ENCODE measurements around the gene GNA12.
"Not testable (repeated sequence)": the region's sequence is repeated elsewhere in the genome, so short reads cannot be mapped to it uniquely, and the experiment has no call there.

DNA sequence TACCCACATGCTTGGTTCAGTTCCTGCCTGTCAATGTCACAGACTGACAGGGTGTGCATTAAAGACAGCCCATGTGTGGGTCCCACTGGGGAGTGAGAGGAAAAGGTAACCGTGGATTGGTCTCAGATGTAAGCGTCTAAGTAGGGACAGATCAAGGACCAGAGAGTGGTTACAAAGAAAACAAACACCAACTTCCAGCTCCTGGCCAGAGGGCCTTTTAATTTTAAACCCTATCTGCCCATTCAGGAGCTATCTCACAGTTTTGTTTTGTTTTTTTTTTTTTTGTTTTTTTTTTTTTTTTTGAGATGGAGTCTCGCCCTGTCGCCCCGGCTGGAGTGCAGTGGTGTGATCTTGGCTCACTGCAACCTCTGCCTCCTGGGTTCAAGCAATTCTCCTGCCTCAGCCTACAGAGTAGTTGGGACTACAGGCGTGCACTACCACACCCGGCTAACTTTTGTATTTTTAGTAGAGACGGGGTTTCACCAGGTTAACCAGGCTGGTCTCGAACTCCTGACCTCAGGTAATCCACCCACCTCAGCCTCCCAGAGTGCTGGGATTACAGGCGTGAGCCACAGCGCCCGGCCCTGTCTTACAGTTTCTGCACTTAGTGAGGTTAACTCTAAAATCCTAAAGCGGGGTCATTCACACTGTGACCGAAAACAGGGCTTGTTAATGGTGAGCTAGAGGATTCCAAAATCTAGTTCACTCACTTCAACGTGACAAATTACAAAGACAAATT, 106.9 kb downstream of the GNA12 start:
- TF ChIP-seq, protein P1, sequence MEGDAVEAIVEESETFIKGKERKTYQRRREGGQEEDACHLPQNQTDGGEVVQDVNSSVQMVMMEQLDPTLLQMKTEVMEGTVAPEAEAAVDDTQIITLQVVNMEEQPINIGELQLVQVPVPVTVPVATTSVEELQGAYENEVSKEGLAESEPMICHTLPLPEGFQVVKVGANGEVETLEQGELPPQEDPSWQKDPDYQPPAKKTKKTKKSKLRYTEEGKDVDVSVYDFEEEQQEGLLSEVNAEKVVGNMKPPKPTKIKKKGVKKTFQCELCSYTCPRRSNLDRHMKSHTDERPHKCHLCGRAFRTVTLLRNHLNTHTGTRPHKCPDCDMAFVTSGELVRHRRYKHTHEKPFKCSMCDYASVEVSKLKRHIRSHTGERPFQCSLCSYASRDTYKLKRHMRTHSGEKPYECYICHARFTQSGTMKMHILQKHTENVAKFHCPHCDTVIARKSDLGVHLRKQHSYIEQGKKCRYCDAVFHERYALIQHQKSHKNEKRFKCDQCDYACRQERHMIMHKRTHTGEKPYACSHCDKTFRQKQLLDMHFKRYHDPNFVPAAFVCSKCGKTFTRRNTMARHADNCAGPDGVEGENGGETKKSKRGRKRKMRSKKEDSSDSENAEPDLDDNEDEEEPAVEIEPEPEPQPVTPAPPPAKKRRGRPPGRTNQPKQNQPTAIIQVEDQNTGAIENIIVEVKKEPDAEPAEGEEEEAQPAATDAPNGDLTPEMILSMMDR (IDR thresholded peaks at IDR 0.05 in 8 of 11, conservative IDR thresholded peaks at IDR 0.05 in 3 of 11): not testable (repeated sequence)
- TF ChIP-seq POLR2AphosphoS5, POLR2A (IDR thresholded peaks at IDR 0.05): not testable (repeated sequence)

All from spleen (tissue), 7 donors.